Endothelial cell (in vitro differentiated cells): Measurements from ENCODE around the gene FGF1. TPM values are rescaled to one million over a fixed set of nuclear protein-coding genes. Genes with fewer than 3 reads are reported as not detected.

Experiments used
- DNase-seq: peaks from one replicate; pipeline ENCODE4 v3.0.0; 2021; ENCODE audit warnings: low spot score
- H3K27ac Mint-ChIP-seq: one replicate; pipeline ENCODE4 v1.8.0; 2021; ENCODE audit warnings: mixed read lengths, inconsistent platforms; ENCODE audit not compliant: unreplicated experiment
- H3K27me3 Mint-ChIP-seq: one replicate; pipeline ENCODE4 v1.8.0; 2021; ENCODE audit warnings: mild to moderate bottlenecking, moderate library complexity, mixed read lengths, inconsistent platforms; ENCODE audit not compliant: unreplicated experiment
- H3K36me3 Mint-ChIP-seq: one replicate; pipeline ENCODE4 v1.8.0; 2021; ENCODE audit warnings: mild to moderate bottlenecking, low read depth, mixed read lengths, inconsistent platforms; ENCODE audit not compliant: unreplicated experiment
- H3K4me1 Mint-ChIP-seq: one replicate; pipeline ENCODE4 v1.8.0; 2021; ENCODE audit warnings: mild to moderate bottlenecking, mixed read lengths, inconsistent platforms; ENCODE audit not compliant: unreplicated experiment
- H3K4me3 Mint-ChIP-seq: one replicate; pipeline ENCODE4 v1.8.0; 2021; ENCODE audit warnings: mild to moderate bottlenecking, mixed read lengths, inconsistent platforms; ENCODE audit not compliant: unreplicated experiment
- H3K9me3 Mint-ChIP-seq: one replicate; pipeline ENCODE4 v1.8.0; 2021; ENCODE audit warnings: mixed read lengths, inconsistent platforms; ENCODE audit not compliant: unreplicated experiment
- CTCF ChIP-seq: fragments of 200-600 bp; sonication (generic); IDR thresholded peaks from one replicate; pipeline ENCODE4 v1.5.0; 2021; ENCODE audit warnings: antibody characterized with exemption; ENCODE audit not compliant: unreplicated experiment
- total RNA-seq: library from RNA; stranded (reverse); fragmentation: NEBNext Ultra II Directional; extraction: Animal tissue kit (Norgen Biotek cat#: 25700); gene quantifications from one replicate; pipeline ENCODE4 v1.2.1, GENCODE V29; 2021; ENCODE audit not compliant: unreplicated experiment

The FGF1 gene
- total RNA-seq, 1 donor from 2014 or later, result 0.13 TPM

- Mint-ChIP-seq H3K4me3 (no peak overlapping the region), H3K36me3 (no peaks in the 10 kb centered on the region), H3K9me3 (no peaks in the 10 kb centered on the region)
Measured at GRCh38 chr5:142697356-142698255, 11.7 kb upstream of the FGF1 start.

GRCh38 chr5:142696379-142696778, 10.5 kb upstream of the FGF1 start:
- no peaks in the 10 kb centered on the region for H3K36me3 Mint-ChIP-seq
- H3K27ac Mint-ChIP-seq, result no peak overlapping the region
- H3K4me1 Mint-ChIP-seq, result peaks cover 20% of the 10 kb centered on the region
- H3K4me3 Mint-ChIP-seq, result no peak overlapping the region
- TF ChIP-seq CTCF, result no peak
- DNase-seq, result no peak
- H3K9me3 Mint-ChIP-seq, result no peaks in the 10 kb centered on the region
- no peaks in the 10 kb centered on the region for H3K27me3 Mint-ChIP-seq

More at GRCh38 chr5:142697356-142698255, 11.7 kb upstream of the FGF1 start:
- DNase-seq, result no peak
- Mint-ChIP-seq H3K27ac (no peak overlapping the region), H3K27me3 (no peaks in the 10 kb centered on the region), H3K4me1 (peaks cover 20% of the 10 kb centered on the region)
- TF ChIP-seq CTCF, result no peak

- no peaks in the 10 kb centered on the region for H3K9me3 Mint-ChIP-seq
- H3K27me3 Mint-ChIP-seq, result no peaks in the 10 kb centered on the region
- no peak overlapping the region for H3K27ac Mint-ChIP-seq
- H3K4me3 Mint-ChIP-seq, result no peak overlapping the region
- TF ChIP-seq CTCF, result peak; percentile 52
- DNase-seq, result no peak
- H3K36me3 Mint-ChIP-seq, result no peaks in the 10 kb centered on the region
- peaks cover 20% of the 10 kb centered on the region for H3K4me1 Mint-ChIP-seq
Measured at GRCh38 chr5:142694092-142694856, 8.4 kb upstream of the FGF1 start.

GRCh38 chr5:142692321-142692894, 6.5 kb upstream of the FGF1 start:
- no peak for TF ChIP-seq CTCF
- Mint-ChIP-seq H3K36me3 (no peaks in the 10 kb centered on the region), H3K9me3 (no peaks in the 10 kb centered on the region), H3K27ac (no peak overlapping the region), H3K4me1 (peaks cover 19% of the 10 kb centered on the region), H3K27me3 (no peaks in the 10 kb centered on the region), H3K4me3 (no peak overlapping the region)
- DNase-seq, result no peak
